DOHH2 (cell line): ENCODE results near the gene RAMACL.

Source experiments
- CTCF ChIP-seq: fragments of 200-600 bp; sonication (generic); IDR thresholded peaks from one replicate; pipeline ENCODE4 v1.5.1; 2014; ENCODE audit warnings: antibody characterized with exemption, mild to moderate bottlenecking, low read depth, low read length; ENCODE audit not compliant: poor library complexity, severe bottlenecking
- EZH2phosphoT487 ChIP-seq: fragments of 200-600 bp; sonication (generic); IDR thresholded peaks from 2 replicates; pipeline ENCODE4 v1.6.1; 2017; ENCODE audit warnings: borderline replicate concordance, mild to moderate bottlenecking, antibody characterized with exemption, low read length, moderate library complexity, mixed read lengths

DNA sequence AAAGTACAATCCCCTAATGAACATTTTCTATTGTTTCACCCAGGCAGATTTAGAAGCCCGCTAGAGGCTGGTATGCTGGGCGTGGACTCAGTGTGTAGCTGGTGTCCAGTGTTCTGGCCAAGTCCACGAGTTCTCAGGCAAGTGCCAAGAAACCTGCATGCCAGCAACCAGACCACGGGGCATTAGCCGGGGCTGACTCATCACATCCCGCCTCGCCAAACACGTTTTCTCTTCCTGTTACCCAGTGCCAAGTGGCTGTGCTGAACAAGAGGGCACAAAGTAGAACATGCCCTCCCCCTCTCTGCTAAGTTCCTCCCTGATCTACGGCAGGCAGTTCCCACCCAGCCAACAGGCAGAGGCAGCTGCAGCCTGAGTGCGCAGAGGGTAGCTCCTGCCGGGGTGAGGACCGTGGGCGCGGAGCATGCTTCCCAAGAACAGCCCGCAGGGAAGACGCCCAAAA is 29.6 kb downstream of the RAMACL start:
- TF ChIP-seq CTCF (no peak), EZH2phosphoT487 (no peak)
